Brain microvascular endothelial cell (primary cell): ENCODE results near the gene LLGL2.

ENCODE experiments used
- DNase-seq: peaks from one replicate; pipeline ENCODE4 v3.0.0-alpha.2; 2020
- H3K27ac ChIP-seq: fragments of 250-450 bp; sonication (Bioruptor Pico); 2 replicates; pipeline ENCODE4 v1.5.1; 2020; ENCODE audit warnings: mild to moderate bottlenecking, moderate library complexity
- H3K27me3 ChIP-seq: fragments of 250-450 bp; sonication (Bioruptor Pico); replicated peaks from 2 replicates; pipeline ENCODE4 v1.5.1; 2020; ENCODE audit warnings: mild to moderate bottlenecking
- H3K36me3 ChIP-seq: fragments of 250-450 bp; sonication (Bioruptor Pico); replicated peaks from 2 replicates; pipeline ENCODE4 v1.5.1; 2020; ENCODE audit warnings: mild to moderate bottlenecking
- H3K4me3 ChIP-seq: 2 replicates; pipeline ENCODE4 v1.5.1; 2011; ENCODE audit warnings: low read depth, mild to moderate bottlenecking, control low read depth, low read length, moderate library complexity
- in situ Hi-C: cut with HindIII; loops from 2 replicates; pipeline ENCODE4 v1.10.0; 2017; ENCODE audit warnings: low sequenced_read_pairs, low pct_ligation_motif_present
- TF ChIP-seq, protein P1 (sequence below): IDR thresholded peaks from 2 replicates; pipeline ENCODE4 v1.5.1; 2011; ENCODE audit warnings: low read depth, mild to moderate bottlenecking, moderate library complexity, low read length, control low read depth, inconsistent platforms; ENCODE audit errors: missing control alignments

LLGL2 gene

DNA sequence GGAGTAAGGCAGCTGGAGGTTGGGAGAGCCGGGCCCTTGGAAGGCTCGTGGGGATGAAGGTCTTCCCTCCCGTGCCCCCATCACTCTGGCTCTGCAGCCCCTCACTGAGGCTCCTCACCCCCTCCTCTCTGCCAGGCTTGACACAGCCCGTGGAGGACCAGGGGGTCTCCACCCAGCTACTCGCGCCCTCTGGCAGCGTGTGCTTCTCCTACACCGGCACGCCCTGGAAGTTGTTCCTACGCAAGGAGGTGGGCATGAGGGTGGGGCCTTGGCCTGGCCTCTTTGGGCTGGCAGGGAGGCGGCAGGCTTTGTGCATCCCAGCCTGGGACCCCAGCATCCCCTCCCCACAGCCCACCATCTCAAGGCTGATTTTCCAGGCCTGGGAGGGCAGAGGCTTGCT lies 92.2 kb downstream of the LLGL2 start:
- Histone ChIP-seq H3K36me3 (no peaks in the 10 kb centered on the region), H3K27me3 (no peaks in the 10 kb centered on the region), H3K27ac (no peak overlapping the region), H3K4me3 (no peak overlapping the region)
- DNase-seq = no peak
- TF ChIP-seq, protein P1, sequence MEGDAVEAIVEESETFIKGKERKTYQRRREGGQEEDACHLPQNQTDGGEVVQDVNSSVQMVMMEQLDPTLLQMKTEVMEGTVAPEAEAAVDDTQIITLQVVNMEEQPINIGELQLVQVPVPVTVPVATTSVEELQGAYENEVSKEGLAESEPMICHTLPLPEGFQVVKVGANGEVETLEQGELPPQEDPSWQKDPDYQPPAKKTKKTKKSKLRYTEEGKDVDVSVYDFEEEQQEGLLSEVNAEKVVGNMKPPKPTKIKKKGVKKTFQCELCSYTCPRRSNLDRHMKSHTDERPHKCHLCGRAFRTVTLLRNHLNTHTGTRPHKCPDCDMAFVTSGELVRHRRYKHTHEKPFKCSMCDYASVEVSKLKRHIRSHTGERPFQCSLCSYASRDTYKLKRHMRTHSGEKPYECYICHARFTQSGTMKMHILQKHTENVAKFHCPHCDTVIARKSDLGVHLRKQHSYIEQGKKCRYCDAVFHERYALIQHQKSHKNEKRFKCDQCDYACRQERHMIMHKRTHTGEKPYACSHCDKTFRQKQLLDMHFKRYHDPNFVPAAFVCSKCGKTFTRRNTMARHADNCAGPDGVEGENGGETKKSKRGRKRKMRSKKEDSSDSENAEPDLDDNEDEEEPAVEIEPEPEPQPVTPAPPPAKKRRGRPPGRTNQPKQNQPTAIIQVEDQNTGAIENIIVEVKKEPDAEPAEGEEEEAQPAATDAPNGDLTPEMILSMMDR = no peak
- in situ Hi-C loops = no loop called here

DNA sequence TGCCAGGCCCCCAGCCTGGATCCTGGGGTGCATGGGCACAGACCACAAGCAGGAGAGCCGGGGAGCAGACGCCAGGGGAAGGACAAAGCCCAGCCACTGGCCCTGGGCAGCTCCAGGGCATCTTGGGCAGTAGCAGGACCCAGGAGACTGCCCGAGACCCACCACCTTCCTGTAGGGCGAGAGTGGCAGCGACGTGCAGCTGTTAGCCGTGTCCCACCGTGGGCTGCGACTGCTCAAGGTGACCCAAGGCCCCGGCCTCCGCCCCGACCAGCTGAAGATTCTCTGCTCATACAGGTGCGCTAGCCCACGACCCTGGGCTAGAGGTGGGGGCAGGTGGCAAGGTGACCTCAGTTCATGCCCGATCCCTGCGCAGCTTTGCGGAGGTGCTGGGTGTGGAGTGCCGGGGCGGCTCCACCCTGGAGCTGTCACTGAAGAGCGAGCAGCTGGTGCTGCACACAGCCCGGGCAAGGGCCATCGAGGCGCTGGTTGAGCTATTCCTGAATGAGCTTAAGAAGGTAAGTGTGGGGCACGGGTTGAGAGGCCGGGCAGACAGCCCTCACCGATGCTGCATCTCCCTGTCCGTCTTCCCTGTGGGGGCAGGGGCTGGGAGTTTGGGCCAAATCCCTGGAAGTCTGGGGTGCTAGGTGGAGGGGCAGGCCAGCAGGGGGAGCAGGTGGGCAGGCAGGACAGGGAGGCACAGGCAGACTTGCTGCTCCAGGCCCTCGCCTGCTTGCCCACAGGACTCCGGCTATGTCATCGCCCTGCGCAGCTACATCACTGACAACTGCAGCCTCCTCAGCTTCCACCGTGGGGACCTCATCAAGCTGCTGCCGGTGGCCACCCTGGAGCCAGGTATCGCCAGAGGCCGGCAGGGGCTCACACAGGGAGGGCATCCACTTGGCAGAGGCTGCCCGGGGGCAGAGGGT lies 94.3 kb downstream of the LLGL2 start:
- H3K36me3 ChIP-seq = no peaks in the 10 kb centered on the region
- no peaks in the 10 kb centered on the region for H3K27me3 ChIP-seq
- H3K4me3 ChIP-seq = no peak overlapping the region
- in situ Hi-C loops = no loop called here
- TF ChIP-seq, protein P1 = peak; percentile 79
- no peak for DNase-seq
- no peak overlapping the region for H3K27ac ChIP-seq

DNA sequence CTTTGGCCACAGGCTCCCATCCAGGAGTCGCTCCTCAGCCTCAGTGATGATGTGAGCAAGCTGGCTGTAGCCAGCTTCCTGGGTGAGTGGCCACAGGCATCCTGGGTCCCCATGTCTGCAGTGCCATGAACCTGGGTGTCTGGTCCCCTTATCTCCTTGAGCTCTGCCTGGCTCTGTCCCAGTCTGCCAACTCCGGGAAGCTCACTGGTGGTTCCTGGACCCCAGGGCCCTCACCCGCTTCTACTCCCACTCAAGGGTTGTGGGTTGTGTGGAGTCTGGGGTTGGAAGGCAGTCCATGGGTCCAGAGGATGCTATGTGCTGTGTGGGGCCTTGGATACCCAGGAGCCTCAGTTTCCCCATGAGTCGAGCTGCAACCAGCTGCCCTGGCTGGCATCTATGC lies 96.0 kb downstream of the LLGL2 start:
- Histone ChIP-seq H3K4me3 (no peak overlapping the region), H3K27ac (no peak overlapping the region), H3K36me3 (no peaks in the 10 kb centered on the region), H3K27me3 (no peaks in the 10 kb centered on the region)
- TF ChIP-seq, protein P1 = no peak
- DNase-seq = no peak
- in situ Hi-C loops = no loop called here

DNA sequence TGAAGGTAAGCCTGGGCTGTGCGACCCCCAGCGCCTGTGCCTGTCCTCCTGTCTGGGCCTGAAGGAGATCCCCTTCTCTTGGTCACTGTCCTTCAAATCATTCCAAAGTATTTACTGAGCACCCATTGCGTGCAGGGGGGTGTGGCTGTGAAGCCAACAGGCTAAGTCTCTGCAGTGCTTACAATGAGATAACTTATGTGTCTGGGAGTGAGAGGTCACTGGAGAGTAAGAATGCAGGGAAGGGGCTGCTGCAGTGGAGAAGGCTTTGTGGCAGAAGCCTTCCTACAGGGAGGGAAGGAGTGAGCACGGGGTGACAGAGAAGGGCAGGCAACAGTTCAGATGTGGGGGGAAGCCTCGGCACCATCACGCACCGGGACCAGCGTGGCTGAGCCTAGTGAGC lies 96.6 kb downstream of the LLGL2 start:
- H3K27ac ChIP-seq = no peak overlapping the region
- H3K4me3 ChIP-seq = no peak overlapping the region
- in situ Hi-C loops = no loop called here
- no peaks in the 10 kb centered on the region for H3K27me3 ChIP-seq
- DNase-seq = no peak
- no peaks in the 10 kb centered on the region for H3K36me3 ChIP-seq
- TF ChIP-seq, protein P1 = no peak

DNA sequence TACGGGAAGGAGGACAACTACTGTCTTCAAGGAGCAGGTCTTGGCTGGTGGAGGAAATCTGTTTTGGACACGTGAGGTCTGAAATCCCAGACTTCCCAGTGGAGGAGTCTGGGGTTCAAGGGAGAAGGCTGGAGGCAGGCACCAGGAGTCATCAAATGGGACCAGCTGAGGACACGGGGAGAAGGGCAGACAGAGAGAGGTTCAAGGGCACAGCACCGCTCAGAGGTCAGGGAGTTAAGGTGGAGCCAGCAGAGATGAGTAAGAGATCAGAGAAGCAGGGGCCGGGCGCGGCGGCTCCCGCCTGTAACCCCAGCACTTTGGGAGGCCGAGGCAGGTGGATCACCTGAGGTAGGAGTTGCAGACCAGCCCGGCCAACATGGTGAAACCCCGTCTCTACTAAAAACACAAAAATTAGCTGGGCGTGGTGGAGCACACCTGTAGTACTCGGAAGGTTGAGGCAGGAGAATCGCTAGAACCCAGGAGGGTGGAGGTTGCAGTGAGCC lies 97.3 kb downstream of the LLGL2 start:
- H3K4me3 ChIP-seq = no peak overlapping the region
- no peak overlapping the region for H3K27ac ChIP-seq
- no peak for DNase-seq
- H3K36me3 ChIP-seq = no peaks in the 10 kb centered on the region
- TF ChIP-seq, protein P1 = no peak
- no peaks in the 10 kb centered on the region for H3K27me3 ChIP-seq
- in situ Hi-C loops = no loop called here

DNA sequence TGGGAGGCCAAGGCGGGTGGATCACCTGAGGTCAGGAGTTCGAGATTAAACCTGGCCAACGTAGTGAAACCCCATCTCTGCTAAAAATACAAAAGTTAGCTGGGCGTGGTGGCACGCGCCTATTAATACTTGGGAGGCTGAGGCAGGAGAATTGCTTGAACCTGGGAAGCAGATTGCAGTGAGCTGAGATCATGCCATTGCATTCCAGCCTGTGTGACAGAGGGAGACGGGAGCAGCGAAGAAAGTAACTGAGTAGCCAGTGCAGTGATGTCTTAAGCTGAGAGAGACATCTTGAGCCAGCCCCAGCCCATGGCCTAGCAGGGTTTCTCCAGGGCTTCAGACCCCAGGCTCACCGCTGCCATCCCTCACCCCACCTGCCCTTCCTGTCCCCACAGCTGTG lies 97.9 kb downstream of the LLGL2 start:
- in situ Hi-C loops = no loop called here
- peak; percentile 14 for DNase-seq
- Histone ChIP-seq H3K27ac (no peak overlapping the region), H3K36me3 (no peaks in the 10 kb centered on the region), H3K27me3 (no peaks in the 10 kb centered on the region), H3K4me3 (no peak overlapping the region)
- TF ChIP-seq, protein P1 = no peak
